Heart left ventricle (tissue), 13 donors: ENCODE data around the gene PCDHA13.
A peak's percentile ranks its signal among the peaks of the same experiment; 100 is the strongest.

Experiments
- POLR2A ChIP-seq, 2 donors: fragments of 450-650 bp; IDR thresholded peaks; one replicate each; pipeline ENCODE4 v1.6.1; 2017; ENCODE audit warnings: antibody characterized with exemption in 2 of 2, mild to moderate bottlenecking in 2 of 2, moderate library complexity in 2 of 2
- TF ChIP-seq, protein P1 (sequence below), 12 donors: fragments of 200-600 bp; sonication (generic) in 4 of 12; IDR thresholded peaks; one replicate each; pipeline versions ENCODE4 v1.5.0 to v1.8.0; 2018 to 2022; ENCODE audit warnings: antibody characterized with exemption in 12 of 12, mild to moderate bottlenecking in 5 of 12
- donor health status: ischemic (EF 13 %, LVEDD 7.1; RV severe dilation, severe dysfunction).
- donor health status: DM: no; HTN: yes; CAD: no.
- donor health status: DM: no; HTN: no; CAD: no.
- donor health status: ischemic (EF 25% LVEDD 6.9; RV normal size, moderate dysfunction).
- donor health status: ischemic (EF 25% LVEDD 5.7; RV mildly dilated, moderate dysfunction).
- donor health status: ischemic (EF 35%, LVEDD 5.7; RV mildly dilated, moderate dysfunction).
- donor health status: nonischemic (EF 11% LVEDD 7.7; RV severe dilation, severe dysfunction).
- donor health status: DM: yes; HTN: yes; CAD: no.
- donor health status: PGD.
- donor health status: ischemic (EF 29% LVEDD 5.4; RV normal size, mild dysfunction).
- donor health status: nonischemic (EF 23%, LVEDD 6.1; RV moderate dilation, normal function).

DNA sequence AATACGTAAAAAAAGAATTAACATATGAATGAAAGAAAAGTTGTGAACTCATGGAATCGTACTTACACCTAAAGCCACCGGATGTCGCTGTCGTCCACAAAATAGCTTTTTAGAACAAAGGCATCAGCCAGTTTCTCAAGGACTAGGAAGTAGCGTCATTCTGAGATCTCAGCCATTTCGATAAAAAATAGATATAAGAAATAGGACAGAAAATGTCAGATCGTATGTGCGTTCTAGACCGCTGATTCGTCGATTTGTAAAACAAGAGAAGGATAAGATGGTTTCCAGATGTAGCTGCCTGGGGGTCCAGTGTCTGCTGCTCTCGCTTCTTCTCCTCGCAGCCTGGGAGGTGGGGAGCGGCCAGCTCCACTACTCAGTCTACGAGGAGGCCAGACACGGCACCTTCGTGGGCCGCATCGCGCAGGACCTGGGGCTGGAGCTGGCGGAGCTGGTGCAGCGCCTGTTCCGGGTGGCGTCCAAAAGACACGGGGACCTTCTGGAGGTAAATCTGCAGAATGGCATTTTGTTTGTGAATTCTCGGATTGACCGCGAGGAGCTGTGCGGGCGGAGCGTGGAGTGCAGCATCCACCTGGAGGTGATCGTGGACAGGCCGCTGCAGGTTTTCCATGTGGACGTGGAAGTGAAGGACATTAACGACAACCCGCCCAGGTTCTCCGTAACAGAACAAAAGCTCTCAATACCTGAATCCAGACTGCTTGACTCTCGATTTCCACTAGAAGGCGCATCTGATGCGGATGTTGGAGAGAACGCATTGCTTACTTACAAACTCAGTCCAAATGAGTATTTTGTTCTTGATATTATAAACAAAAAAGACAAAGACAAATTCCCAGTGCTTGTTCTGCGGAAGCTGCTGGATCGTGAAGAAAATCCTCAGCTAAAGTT, 25.9 kb upstream of the PCDHA13 start, which contains the start of gene PCDHA10:
- TF ChIP-seq, protein P1, sequence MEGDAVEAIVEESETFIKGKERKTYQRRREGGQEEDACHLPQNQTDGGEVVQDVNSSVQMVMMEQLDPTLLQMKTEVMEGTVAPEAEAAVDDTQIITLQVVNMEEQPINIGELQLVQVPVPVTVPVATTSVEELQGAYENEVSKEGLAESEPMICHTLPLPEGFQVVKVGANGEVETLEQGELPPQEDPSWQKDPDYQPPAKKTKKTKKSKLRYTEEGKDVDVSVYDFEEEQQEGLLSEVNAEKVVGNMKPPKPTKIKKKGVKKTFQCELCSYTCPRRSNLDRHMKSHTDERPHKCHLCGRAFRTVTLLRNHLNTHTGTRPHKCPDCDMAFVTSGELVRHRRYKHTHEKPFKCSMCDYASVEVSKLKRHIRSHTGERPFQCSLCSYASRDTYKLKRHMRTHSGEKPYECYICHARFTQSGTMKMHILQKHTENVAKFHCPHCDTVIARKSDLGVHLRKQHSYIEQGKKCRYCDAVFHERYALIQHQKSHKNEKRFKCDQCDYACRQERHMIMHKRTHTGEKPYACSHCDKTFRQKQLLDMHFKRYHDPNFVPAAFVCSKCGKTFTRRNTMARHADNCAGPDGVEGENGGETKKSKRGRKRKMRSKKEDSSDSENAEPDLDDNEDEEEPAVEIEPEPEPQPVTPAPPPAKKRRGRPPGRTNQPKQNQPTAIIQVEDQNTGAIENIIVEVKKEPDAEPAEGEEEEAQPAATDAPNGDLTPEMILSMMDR (IDR thresholded peaks at IDR 0.05) = peak in 6 of 12 donors; percentile 8 to 41 (median 26)
- TF ChIP-seq POLR2A (IDR thresholded peaks at IDR 0.05) = no peak
